Measurements from ENCODE around the gene IKZF1.

Gene IKZF1

GRCh38 chr7:50307368-50308032 is 3.0 kb downstream of the IKZF1 start:
- FAIRE-seq (no peak), DNase-seq (ENCODE audit: insufficient read length, low spot score) (no peak)

GRCh38 chr7:50308203-50308531 is 3.7 kb downstream of the IKZF1 start:
- DNase-seq (ENCODE audit: insufficient read length, low spot score) = no peak
- no peak for FAIRE-seq

- DNase-seq (ENCODE audit: insufficient read length, low spot score) (no peak), FAIRE-seq (no peak)
Measured at GRCh38 chr7:50308532-50309385, 4.2 kb downstream of the IKZF1 start.

- DNase-seq (ENCODE audit: insufficient read length, low spot score) (no peak), FAIRE-seq (no peak)
Measured at GRCh38 chr7:50309721-50310120, 5.2 kb downstream of the IKZF1 start.

GRCh38 chr7:50310361-50310760 is 5.8 kb downstream of the IKZF1 start:
- DNase-seq (ENCODE audit: insufficient read length, low spot score) (no peak), FAIRE-seq (no peak)

GRCh38 chr7:50310956-50311355 is 6.4 kb downstream of the IKZF1 start:
- FAIRE-seq (no peak), DNase-seq (ENCODE audit: insufficient read length, low spot score) (no peak)

GRCh38 chr7:50312250-50313162 is 8.0 kb downstream of the IKZF1 start:
- DNase-seq (ENCODE audit: insufficient read length, low spot score) (no peak), FAIRE-seq (no peak)

GRCh38 chr7:50314836-50315592 is 10.5 kb downstream of the IKZF1 start:
- FAIRE-seq = no peak
- no peak for DNase-seq (ENCODE audit: insufficient read length, low spot score)

GRCh38 chr7:50315739-50316671 is 11.5 kb downstream of the IKZF1 start:
- FAIRE-seq = no peak

GRCh38 chr7:50317221-50317678 is 12.7 kb downstream of the IKZF1 start:
- FAIRE-seq = no peak

More at GRCh38 chr7:50315739-50316671, 11.5 kb downstream of the IKZF1 start:
- no peak for DNase-seq (ENCODE audit: insufficient read length, low spot score)

GRCh38 chr7:50317697-50318669 is 13.5 kb downstream of the IKZF1 start:
- FAIRE-seq (no peak), DNase-seq (ENCODE audit: insufficient read length, low spot score) (no peak)

More at GRCh38 chr7:50317221-50317678, 12.7 kb downstream of the IKZF1 start:
- no peak for DNase-seq (ENCODE audit: insufficient read length, low spot score)

GRCh38 chr7:50321487-50322067 is 17.1 kb downstream of the IKZF1 start:
- FAIRE-seq = no peak
- no peak for DNase-seq (ENCODE audit: insufficient read length, low spot score)

GRCh38 chr7:50324113-50324512 is 19.6 kb downstream of the IKZF1 start:
- DNase-seq (ENCODE audit: insufficient read length, low spot score) (no peak), FAIRE-seq (no peak)

- DNase-seq (ENCODE audit: insufficient read length, low spot score) (no peak), FAIRE-seq (no peak)
Measured at GRCh38 chr7:50327443-50327842, 22.9 kb downstream of the IKZF1 start.

- FAIRE-seq (no peak), DNase-seq (ENCODE audit: insufficient read length, low spot score) (no peak)
Measured at GRCh38 chr7:50329775-50330174, 25.3 kb downstream of the IKZF1 start.

- no peak for FAIRE-seq
- DNase-seq (ENCODE audit: insufficient read length, low spot score) = no peak
Measured at GRCh38 chr7:50330254-50330653, 25.7 kb downstream of the IKZF1 start.

- no peak for DNase-seq (ENCODE audit: insufficient read length, low spot score)
- FAIRE-seq = no peak
Measured at GRCh38 chr7:50330696-50331095, 26.2 kb downstream of the IKZF1 start.

Measured in HTR-8/SVneo (cell line).